ENCODE measurements around the gene SLC8A3. TPM values are rescaled to one million over a fixed set of nuclear protein-coding genes. Genes with fewer than 3 reads are reported as not detected.

The SLC8A3 gene
- total RNA-seq, 1 experiment from 2014 or later, result not detected

DNA sequence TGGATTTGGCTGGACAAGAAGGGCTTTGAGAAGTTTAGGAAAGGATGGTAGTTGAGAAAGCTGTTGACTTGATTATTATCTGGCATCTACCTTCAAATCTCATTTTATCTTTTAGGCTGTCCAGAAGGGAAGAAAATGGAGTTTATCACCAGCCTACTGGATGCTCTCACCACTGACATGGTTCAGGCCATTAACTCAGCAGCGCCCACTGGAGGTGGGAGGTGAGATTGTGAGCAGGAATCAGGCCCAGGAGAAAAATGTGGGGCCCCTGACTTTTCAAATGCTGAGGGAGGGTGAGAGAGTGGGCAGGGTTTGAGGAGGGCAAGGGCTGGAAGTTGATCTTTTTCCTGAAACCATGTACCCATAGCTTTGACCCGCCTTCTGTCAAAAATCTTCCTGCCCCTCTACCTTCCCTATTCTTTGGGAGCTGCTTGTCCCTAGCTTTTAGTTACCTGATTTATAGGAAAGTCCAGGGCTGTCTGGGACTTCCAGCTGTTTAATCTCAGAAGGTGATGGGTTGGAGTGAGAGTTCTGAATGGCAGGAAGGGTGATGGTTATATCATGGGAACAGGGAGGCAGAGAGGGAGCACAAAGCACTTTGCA lies 175.4 kb downstream of the SLC8A3 start:
- H3K9me3 Mint-ChIP-seq (ENCODE audit: unreplicated experiment), result no peaks in the 10 kb centered on the region
- Histone ChIP-seq H3K9me3 (no peaks in the 10 kb centered on the region), H3K36me3 (ENCODE audit: control insufficient read depth, insufficient read depth, low read length) (no peaks in the 10 kb centered on the region), H3K4me1 (no peaks in the 10 kb centered on the region), H3K4me3 (ENCODE audit: low read depth, low read length) (no peak overlapping the region), H3K27me3 (replicated peaks; ENCODE audit: control insufficient read depth, insufficient read depth, low read length) (no peaks in the 10 kb centered on the region)
- no peaks in the 10 kb centered on the region for H3K4me1 Mint-ChIP-seq (ENCODE audit: low read depth, unreplicated experiment)
- intact Hi-C loops (cut with micrococcal nuclease; ENCODE audit: unreplicated experiment), result no loop called here
- no peaks in the 10 kb centered on the region for H3K36me3 Mint-ChIP-seq (ENCODE audit: insufficient read depth, unreplicated experiment)
- no TSS peak for BruUV-seq (replicated peaks)
- TF ChIP-seq, protein P1, sequence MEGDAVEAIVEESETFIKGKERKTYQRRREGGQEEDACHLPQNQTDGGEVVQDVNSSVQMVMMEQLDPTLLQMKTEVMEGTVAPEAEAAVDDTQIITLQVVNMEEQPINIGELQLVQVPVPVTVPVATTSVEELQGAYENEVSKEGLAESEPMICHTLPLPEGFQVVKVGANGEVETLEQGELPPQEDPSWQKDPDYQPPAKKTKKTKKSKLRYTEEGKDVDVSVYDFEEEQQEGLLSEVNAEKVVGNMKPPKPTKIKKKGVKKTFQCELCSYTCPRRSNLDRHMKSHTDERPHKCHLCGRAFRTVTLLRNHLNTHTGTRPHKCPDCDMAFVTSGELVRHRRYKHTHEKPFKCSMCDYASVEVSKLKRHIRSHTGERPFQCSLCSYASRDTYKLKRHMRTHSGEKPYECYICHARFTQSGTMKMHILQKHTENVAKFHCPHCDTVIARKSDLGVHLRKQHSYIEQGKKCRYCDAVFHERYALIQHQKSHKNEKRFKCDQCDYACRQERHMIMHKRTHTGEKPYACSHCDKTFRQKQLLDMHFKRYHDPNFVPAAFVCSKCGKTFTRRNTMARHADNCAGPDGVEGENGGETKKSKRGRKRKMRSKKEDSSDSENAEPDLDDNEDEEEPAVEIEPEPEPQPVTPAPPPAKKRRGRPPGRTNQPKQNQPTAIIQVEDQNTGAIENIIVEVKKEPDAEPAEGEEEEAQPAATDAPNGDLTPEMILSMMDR (IDR thresholded peaks at IDR 0.05; ENCODE audit: insufficient read depth in 1 of 2, low read depth in 1 of 2, low read length in 1 of 2, severe bottlenecking in 1 of 2, unreplicated experiment in 1 of 2), result peak; percentile 66 to 71
- H3K27ac Mint-ChIP-seq (ENCODE audit: unreplicated experiment), result no peak overlapping the region
- H3K4me3 Mint-ChIP-seq (ENCODE audit: unreplicated experiment), result no peak overlapping the region
- H3K27me3 Mint-ChIP-seq (ENCODE audit: insufficient read depth, unreplicated experiment), result no peaks in the 10 kb centered on the region
- peak in 1 of 2 experiments; percentile 60 for DNase-seq
- CTCF ChIA-PET, result interaction anchor here (0.6 to 1.0 kb wide), 5 partner anchors 14 to 555 kb away, joined by 3 read pairs; no protein-coding TSS in a partner anchor
- POLR2A ChIA-PET, result no interaction called here

- CTCF ChIA-PET, result no interaction called here
These were observed 177.0 kb downstream of the SLC8A3 start for GRCh38 chr14:70011708-70012107.

DNA sequence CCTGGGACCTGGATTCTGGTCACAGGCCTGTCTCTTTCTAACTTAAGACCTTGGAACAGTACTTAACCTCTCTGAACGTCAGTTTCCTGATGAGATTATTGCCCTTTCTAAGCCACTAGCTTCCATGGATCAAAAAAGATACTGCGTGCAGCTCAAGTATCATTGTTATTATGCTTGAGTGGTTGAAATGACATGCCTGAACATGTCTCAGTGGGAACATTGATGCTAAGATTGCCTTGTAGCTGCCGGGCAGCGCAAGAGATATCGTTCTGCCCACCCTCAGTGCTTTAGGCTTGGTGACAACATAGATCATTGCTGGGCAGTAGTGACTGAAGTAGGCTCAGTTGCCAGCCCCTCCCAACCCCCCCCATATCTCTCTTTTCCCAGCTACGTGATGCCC lies 177.7 kb downstream of the SLC8A3 start:
- H3K4me3 Mint-ChIP-seq (ENCODE audit: unreplicated experiment), result no peak overlapping the region
- no peaks in the 10 kb centered on the region for H3K36me3 ChIP-seq (ENCODE audit: control insufficient read depth, insufficient read depth, low read length)
- no peaks in the 10 kb centered on the region for H3K27me3 ChIP-seq (replicated peaks; ENCODE audit: control insufficient read depth, insufficient read depth, low read length)
- BruUV-seq (replicated peaks), result no TSS peak
- ChIA-PET POLR2A (no interaction called here), CTCF (no interaction called here)
- H3K9me3 ChIP-seq, result no peaks in the 10 kb centered on the region
- H3K4me1 Mint-ChIP-seq (ENCODE audit: low read depth, unreplicated experiment), result no peaks in the 10 kb centered on the region
- no peaks in the 10 kb centered on the region for H3K9me3 Mint-ChIP-seq (ENCODE audit: unreplicated experiment)
- intact Hi-C loops (cut with micrococcal nuclease; ENCODE audit: unreplicated experiment), result no loop called here
- DNase-seq, result no peak
- TF ChIP-seq, protein P1 (IDR thresholded peaks at IDR 0.05; ENCODE audit: insufficient read depth in 1 of 2, low read depth in 1 of 2, low read length in 1 of 2, severe bottlenecking in 1 of 2, unreplicated experiment in 1 of 2), result no peak
- H3K36me3 Mint-ChIP-seq (ENCODE audit: insufficient read depth, unreplicated experiment), result no peaks in the 10 kb centered on the region
- no peaks in the 10 kb centered on the region for H3K27me3 Mint-ChIP-seq (ENCODE audit: insufficient read depth, unreplicated experiment)
- peaks cover 2% of the 10 kb centered on the region for H3K4me1 ChIP-seq
- no peak overlapping the region for H3K4me3 ChIP-seq (ENCODE audit: low read depth, low read length)
- no peak overlapping the region for H3K27ac Mint-ChIP-seq (ENCODE audit: unreplicated experiment)

More at GRCh38 chr14:70011708-70012107, 177.0 kb downstream of the SLC8A3 start:
- H3K4me1 ChIP-seq, result no peaks in the 10 kb centered on the region
- H3K36me3 ChIP-seq (ENCODE audit: control insufficient read depth, insufficient read depth, low read length), result no peaks in the 10 kb centered on the region
- H3K4me1 Mint-ChIP-seq (ENCODE audit: low read depth, unreplicated experiment), result no peaks in the 10 kb centered on the region
- H3K36me3 Mint-ChIP-seq (ENCODE audit: insufficient read depth, unreplicated experiment), result no peaks in the 10 kb centered on the region
- no peak overlapping the region for H3K4me3 ChIP-seq (ENCODE audit: low read depth, low read length)
- intact Hi-C loops (cut with micrococcal nuclease; ENCODE audit: unreplicated experiment), result no loop called here
- H3K27ac Mint-ChIP-seq (ENCODE audit: unreplicated experiment), result no peak overlapping the region
- H3K9me3 Mint-ChIP-seq (ENCODE audit: unreplicated experiment), result no peaks in the 10 kb centered on the region
- POLR2A ChIA-PET, result no interaction called here
- H3K9me3 ChIP-seq, result no peaks in the 10 kb centered on the region
- TF ChIP-seq, protein P1 (IDR thresholded peaks at IDR 0.05; ENCODE audit: insufficient read depth in 1 of 2, low read depth in 1 of 2, low read length in 1 of 2, severe bottlenecking in 1 of 2, unreplicated experiment in 1 of 2), result no peak
- no peak overlapping the region for H3K4me3 Mint-ChIP-seq (ENCODE audit: unreplicated experiment)
- no peaks in the 10 kb centered on the region for H3K27me3 ChIP-seq (replicated peaks; ENCODE audit: control insufficient read depth, insufficient read depth, low read length)
- no TSS peak for BruUV-seq (replicated peaks)
- no peak for DNase-seq
- H3K27me3 Mint-ChIP-seq (ENCODE audit: insufficient read depth, unreplicated experiment), result no peaks in the 10 kb centered on the region

Measured in Caco-2 (cell line).